Measurements from ENCODE around the gene SHISA8.

Gene SHISA8

GRCh38 chr22:41908411-41909309 is 6.2 kb downstream of the SHISA8 start:
- no peak for DNase-seq (ENCODE audit: low read depth in 2 of 2)
- TF ChIP-seq CTCF (IDR thresholded peaks at IDR 0.05; ENCODE audit: low read depth, low read length) = no peak
- H3K4me3 ChIP-seq (replicated peaks in 1 of 2; ENCODE audit: low read depth in 2 of 2, low read length in 2 of 2) = no peak overlapping the region

GRCh38 chr22:41907436-41908401 is 7.2 kb downstream of the SHISA8 start:
- DNase-seq (ENCODE audit: low read depth in 2 of 2) = no peak
- no peak for TF ChIP-seq CTCF (IDR thresholded peaks at IDR 0.05; ENCODE audit: low read depth, low read length)

DNA sequence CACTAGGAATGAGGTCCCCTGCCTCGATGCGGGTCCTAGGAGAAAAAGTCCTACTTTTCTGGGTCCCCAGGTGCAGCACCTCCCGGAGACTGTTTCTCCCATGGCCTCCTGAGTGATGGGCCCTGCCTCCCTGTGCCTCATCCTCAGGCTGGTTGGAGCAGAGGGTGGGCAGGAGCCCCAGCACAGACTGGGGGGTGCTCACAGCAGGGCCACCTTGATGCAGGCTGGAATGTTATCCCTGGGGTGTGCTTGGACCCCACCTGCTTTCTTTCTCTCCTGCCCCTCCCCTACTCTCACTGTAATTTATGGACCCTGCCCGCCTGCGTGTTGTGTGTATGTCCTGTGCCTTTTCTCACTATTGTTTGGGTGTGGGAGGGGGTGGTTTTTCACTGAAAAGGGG is 8.1 kb downstream of the SHISA8 start:
- DNase-seq (ENCODE audit: low read depth in 2 of 2) = no peak

More at GRCh38 chr22:41907436-41908401, 7.2 kb downstream of the SHISA8 start:
- H3K4me3 ChIP-seq (replicated peaks in 1 of 2; ENCODE audit: low read depth in 2 of 2, low read length in 2 of 2) = no peak overlapping the region

GRCh38 chr22:41905411-41906202 is 9.3 kb downstream of the SHISA8 start:
- no peak for TF ChIP-seq CTCF (IDR thresholded peaks at IDR 0.05; ENCODE audit: low read depth, low read length)
- no peak for DNase-seq (ENCODE audit: low read depth in 2 of 2)
- H3K4me3 ChIP-seq (replicated peaks in 1 of 2; ENCODE audit: low read depth in 2 of 2, low read length in 2 of 2) = no peak overlapping the region

More for the DNA sequence above, 8.1 kb downstream of the SHISA8 start:
- no peak for TF ChIP-seq CTCF (IDR thresholded peaks at IDR 0.05; ENCODE audit: low read depth, low read length)
- no peak overlapping the region for H3K4me3 ChIP-seq (replicated peaks in 1 of 2; ENCODE audit: low read depth in 2 of 2, low read length in 2 of 2)

- no peak for TF ChIP-seq CTCF (IDR thresholded peaks at IDR 0.05; ENCODE audit: low read depth, low read length)
- no peak overlapping the region for H3K4me3 ChIP-seq (replicated peaks in 1 of 2; ENCODE audit: low read depth in 2 of 2, low read length in 2 of 2)
- DNase-seq (ENCODE audit: low read depth in 2 of 2) = no peak
These were observed 10.1 kb downstream of the SHISA8 start for GRCh38 chr22:41904450-41905410.
